ENCODE data around the gene SLC46A2.

DNA sequence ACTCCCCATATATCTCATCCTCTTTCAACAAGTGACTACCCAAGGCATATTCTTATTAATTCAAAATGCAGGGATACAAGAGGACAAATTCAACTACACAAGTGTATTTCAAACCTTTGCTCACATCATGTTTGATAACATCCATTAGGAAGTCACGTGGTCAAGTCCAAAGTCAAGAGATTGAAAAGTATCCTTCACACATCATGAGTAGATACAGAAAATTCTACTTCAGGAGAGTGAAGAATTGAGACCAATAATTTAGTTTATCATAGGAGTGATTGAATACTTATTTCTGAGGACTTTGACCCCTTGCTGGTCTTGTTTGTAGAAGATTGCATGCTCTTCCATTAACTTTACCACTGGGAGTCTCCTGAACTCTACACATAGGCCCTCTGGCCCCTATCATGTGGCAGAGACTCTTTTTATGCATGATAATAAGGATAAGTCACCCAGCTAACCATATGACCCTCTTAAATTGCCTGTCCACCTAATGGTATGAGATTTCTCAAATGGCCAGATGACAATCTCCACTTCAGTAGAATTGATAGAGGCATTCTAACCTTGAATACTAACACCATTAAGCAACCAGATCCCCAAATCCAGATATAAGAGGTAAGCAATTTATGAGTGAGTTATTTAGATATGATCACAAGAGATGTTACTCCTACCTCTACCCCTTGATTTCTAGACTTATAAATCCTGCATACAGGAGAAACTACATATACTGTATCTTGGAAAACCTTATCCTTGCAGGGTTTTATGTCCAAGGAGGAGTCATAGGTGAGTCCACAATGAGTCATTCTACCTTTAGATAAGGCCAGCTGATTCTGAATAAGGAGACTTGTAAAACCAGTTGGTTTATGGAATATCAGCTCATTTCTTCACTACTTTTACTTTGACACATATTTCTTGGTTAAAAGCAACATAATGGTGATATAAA lies 26.6 kb upstream of the SLC46A2 start:
- TF ChIP-seq POLR2A (IDR thresholded peaks at IDR 0.05), result no peak
- TF ChIP-seq, protein P1, sequence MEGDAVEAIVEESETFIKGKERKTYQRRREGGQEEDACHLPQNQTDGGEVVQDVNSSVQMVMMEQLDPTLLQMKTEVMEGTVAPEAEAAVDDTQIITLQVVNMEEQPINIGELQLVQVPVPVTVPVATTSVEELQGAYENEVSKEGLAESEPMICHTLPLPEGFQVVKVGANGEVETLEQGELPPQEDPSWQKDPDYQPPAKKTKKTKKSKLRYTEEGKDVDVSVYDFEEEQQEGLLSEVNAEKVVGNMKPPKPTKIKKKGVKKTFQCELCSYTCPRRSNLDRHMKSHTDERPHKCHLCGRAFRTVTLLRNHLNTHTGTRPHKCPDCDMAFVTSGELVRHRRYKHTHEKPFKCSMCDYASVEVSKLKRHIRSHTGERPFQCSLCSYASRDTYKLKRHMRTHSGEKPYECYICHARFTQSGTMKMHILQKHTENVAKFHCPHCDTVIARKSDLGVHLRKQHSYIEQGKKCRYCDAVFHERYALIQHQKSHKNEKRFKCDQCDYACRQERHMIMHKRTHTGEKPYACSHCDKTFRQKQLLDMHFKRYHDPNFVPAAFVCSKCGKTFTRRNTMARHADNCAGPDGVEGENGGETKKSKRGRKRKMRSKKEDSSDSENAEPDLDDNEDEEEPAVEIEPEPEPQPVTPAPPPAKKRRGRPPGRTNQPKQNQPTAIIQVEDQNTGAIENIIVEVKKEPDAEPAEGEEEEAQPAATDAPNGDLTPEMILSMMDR (IDR thresholded peaks at IDR 0.05), result no peak
- no peak for TF ChIP-seq EP300 (IDR thresholded peaks at IDR 0.05; ENCODE audit: low read depth)

All from transverse colon (tissue), 3 donors.